Naive B cell (primary cell): ENCODE results near the gene CCDC60. TPM values are rescaled to one million over a fixed set of nuclear protein-coding genes. Genes with fewer than 3 reads are reported as not detected.

Experiments used
- ATAC-seq, 2 donors: fragments of 150-1000 bp; cut with Tn5 transposase; 2 replicates each; pipeline ENCODE4 v1.10.0; 2021; ENCODE audit warnings: low read depth in 2 of 2, mild to moderate bottlenecking in 2 of 2, moderate library complexity in 2 of 2
- DNase-seq: peaks from one replicate; pipeline ENCODE4 v3.0.0; 2022
- H3K27ac Mint-ChIP-seq, 6 donors: one replicate each; pipeline ENCODE4 v1.8.0; 2020 to 2022; ENCODE audit warnings: mild to moderate bottlenecking in 6 of 6, mixed read lengths in 6 of 6, moderate library complexity in 5 of 6, inconsistent platforms in 2 of 6
- H3K27me3 Mint-ChIP-seq, 3 donors: one replicate each; pipeline ENCODE4 v1.8.0; 2021 to 2022; ENCODE audit warnings: mixed read lengths in 3 of 3, mild to moderate bottlenecking in 1 of 3
- H3K36me3 Mint-ChIP-seq, 2 donors: one replicate each; pipeline ENCODE4 v1.8.0; 2020 to 2022; ENCODE audit warnings: mixed read lengths in 2 of 2, inconsistent platforms in 1 of 2, mild to moderate bottlenecking in 1 of 2
- H3K4me1 Mint-ChIP-seq, 3 donors: one replicate each; pipeline ENCODE4 v1.8.0; 2020 to 2022; ENCODE audit warnings: mixed read lengths in 3 of 3, inconsistent platforms in 1 of 3, mild to moderate bottlenecking in 1 of 3, moderate library complexity in 1 of 3
- H3K4me3 Mint-ChIP-seq, 8 donors: one replicate each; pipeline ENCODE4 v1.8.0; 2020 to 2022; ENCODE audit warnings: mild to moderate bottlenecking in 8 of 8, mixed read lengths in 8 of 8, moderate library complexity in 8 of 8, inconsistent platforms in 2 of 8
- H3K9me3 Mint-ChIP-seq, 7 donors: one replicate each; pipeline ENCODE4 v1.8.0; 2020 to 2022; ENCODE audit warnings: mixed read lengths in 7 of 7, mild to moderate bottlenecking in 5 of 7, inconsistent platforms in 2 of 7, moderate library complexity in 1 of 7
- polyA plus RNA-seq, 6 donors: library from polyadenylated mRNA; unstranded; fragments of 300-500 nt; fragmentation: Illumina TruSeq; gene quantifications; one replicate each; pipeline ENCODE4 v1.2.3, GENCODE V29; 2021; ENCODE audit warnings: low read depth in 6 of 6

CCDC60 gene
- polyA plus RNA-seq, 6 donors from 2014 or later = not detected

GRCh38 chr12:119312904-119313303 is 21.6 kb upstream of the CCDC60 start:
- Mint-ChIP-seq H3K9me3 (peaks cover 0 to 14% (median 6%) of the 10 kb centered on the region in 7 donors), H3K4me3 (no peak overlapping the region), H3K27ac (no peak overlapping the region), H3K4me1 (peaks cover 0 to 3% (median 0%) of the 10 kb centered on the region in 3 donors), H3K36me3 (no peaks in the 10 kb centered on the region), H3K27me3 (no peaks in the 10 kb centered on the region)
- ATAC-seq (no peak), DNase-seq (no peak)

GRCh38 chr12:119314290-119314689 is 20.2 kb upstream of the CCDC60 start:
- Mint-ChIP-seq H3K27me3 (peaks cover 0 to 6% (median 0%) of the 10 kb centered on the region in 3 donors), H3K4me1 (peaks cover 0 to 5% (median 0%) of the 10 kb centered on the region in 3 donors)
- no peak for ATAC-seq

GRCh38 chr12:119319638-119320037 is 14.9 kb upstream of the CCDC60 start:
- DNase-seq (no peak), ATAC-seq (no peak)
- peaks cover 5 to 11% (median 9%) of the 10 kb centered on the region in 3 donors for H3K27me3 Mint-ChIP-seq
- H3K4me3 Mint-ChIP-seq = no peak overlapping the region
- no peaks in the 10 kb centered on the region for H3K36me3 Mint-ChIP-seq
- peaks cover 0 to 5% (median 0%) of the 10 kb centered on the region in 3 donors for H3K4me1 Mint-ChIP-seq
- no peak overlapping the region for H3K27ac Mint-ChIP-seq
- peaks cover 0 to 9% (median 4%) of the 10 kb centered on the region in 7 donors for H3K9me3 Mint-ChIP-seq

More at GRCh38 chr12:119314290-119314689, 20.2 kb upstream of the CCDC60 start:
- H3K36me3 Mint-ChIP-seq = no peaks in the 10 kb centered on the region
- DNase-seq = no peak
- peaks cover 0 to 14% (median 6%) of the 10 kb centered on the region in 7 donors for H3K9me3 Mint-ChIP-seq
- no peak overlapping the region for H3K4me3 Mint-ChIP-seq
- H3K27ac Mint-ChIP-seq = no peak overlapping the region

DNA sequence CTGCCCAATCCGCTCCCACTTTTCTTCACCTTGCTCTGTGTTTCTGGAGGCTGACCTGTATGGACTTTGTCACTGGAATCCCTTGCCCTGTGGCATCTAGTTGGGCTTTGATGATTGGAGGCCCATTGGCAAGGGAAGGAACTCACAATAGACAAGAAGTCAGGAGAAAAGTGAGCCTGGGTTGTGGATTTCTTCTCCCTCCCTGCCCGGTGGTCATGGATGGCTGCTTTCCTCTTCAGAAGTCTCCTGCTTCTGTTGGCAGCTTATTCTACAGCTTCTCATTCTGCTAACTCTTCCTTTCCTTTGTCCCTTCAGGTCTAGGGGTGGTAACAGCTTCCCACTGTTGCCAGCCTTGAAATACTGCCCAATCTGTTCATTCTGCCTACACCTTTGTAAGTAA is 13.9 kb upstream of the CCDC60 start:
- DNase-seq (no peak), ATAC-seq (no peak)
- Mint-ChIP-seq H3K36me3 (no peaks in the 10 kb centered on the region), H3K4me3 (no peak overlapping the region), H3K27ac (no peak overlapping the region), H3K4me1 (peaks cover 0 to 5% (median 0%) of the 10 kb centered on the region in 3 donors), H3K27me3 (peaks cover 5 to 11% (median 10%) of the 10 kb centered on the region in 3 donors), H3K9me3 (peaks cover 0 to 7% (median 2%) of the 10 kb centered on the region in 7 donors)

- H3K4me1 Mint-ChIP-seq = peaks cover 0 to 5% (median 0%) of the 10 kb centered on the region in 3 donors
- H3K27ac Mint-ChIP-seq = no peak overlapping the region
- H3K27me3 Mint-ChIP-seq = peaks cover 5 to 11% (median 10%) of the 10 kb centered on the region in 3 donors
- no peak for DNase-seq
- peaks cover 0 to 7% (median 0%) of the 10 kb centered on the region in 7 donors for H3K9me3 Mint-ChIP-seq
- no peak for ATAC-seq
- no peaks in the 10 kb centered on the region for H3K36me3 Mint-ChIP-seq
- no peak overlapping the region for H3K4me3 Mint-ChIP-seq
These were observed 12.2 kb upstream of the CCDC60 start for GRCh38 chr12:119322301-119322723.

- peaks cover 0 to 2% (median 0%) of the 10 kb centered on the region in 3 donors for H3K4me1 Mint-ChIP-seq
- H3K36me3 Mint-ChIP-seq = no peaks in the 10 kb centered on the region
- DNase-seq = no peak
- H3K4me3 Mint-ChIP-seq = no peak overlapping the region
- H3K27ac Mint-ChIP-seq = no peak overlapping the region
- peaks cover 8 to 15% (median 11%) of the 10 kb centered on the region in 3 donors for H3K27me3 Mint-ChIP-seq
- no peak for ATAC-seq
- peaks cover 0 to 9% (median 5%) of the 10 kb centered on the region in 7 donors for H3K9me3 Mint-ChIP-seq
These were observed 8.7 kb upstream of the CCDC60 start for GRCh38 chr12:119325813-119326212.

DNA sequence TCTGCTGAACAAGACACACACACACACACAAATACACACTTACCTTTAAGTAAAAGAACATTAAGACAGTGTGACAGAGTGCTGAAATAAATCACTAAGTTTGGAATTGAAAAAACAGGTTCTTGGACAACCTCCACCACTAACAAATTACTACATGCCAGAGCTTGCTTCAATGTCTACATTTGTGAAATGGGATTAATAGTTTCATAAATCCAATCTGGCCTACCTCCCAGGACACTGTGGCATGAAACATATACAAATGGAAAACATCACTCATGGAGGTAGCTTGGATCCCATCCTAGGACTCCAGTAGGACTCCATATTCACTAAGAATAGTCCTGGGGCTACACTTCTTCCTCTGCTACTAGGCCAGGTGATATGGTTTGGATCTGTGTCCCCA is 8.2 kb upstream of the CCDC60 start:
- Mint-ChIP-seq H3K36me3 (no peaks in the 10 kb centered on the region), H3K4me1 (peaks cover 0 to 2% (median 0%) of the 10 kb centered on the region in 3 donors), H3K4me3 (no peak overlapping the region), H3K27me3 (peaks cover 8 to 15% (median 8%) of the 10 kb centered on the region in 3 donors), H3K9me3 (peaks cover 0 to 9% (median 5%) of the 10 kb centered on the region in 7 donors), H3K27ac (no peak overlapping the region)
- no peak for DNase-seq
- ATAC-seq = no peak

DNA sequence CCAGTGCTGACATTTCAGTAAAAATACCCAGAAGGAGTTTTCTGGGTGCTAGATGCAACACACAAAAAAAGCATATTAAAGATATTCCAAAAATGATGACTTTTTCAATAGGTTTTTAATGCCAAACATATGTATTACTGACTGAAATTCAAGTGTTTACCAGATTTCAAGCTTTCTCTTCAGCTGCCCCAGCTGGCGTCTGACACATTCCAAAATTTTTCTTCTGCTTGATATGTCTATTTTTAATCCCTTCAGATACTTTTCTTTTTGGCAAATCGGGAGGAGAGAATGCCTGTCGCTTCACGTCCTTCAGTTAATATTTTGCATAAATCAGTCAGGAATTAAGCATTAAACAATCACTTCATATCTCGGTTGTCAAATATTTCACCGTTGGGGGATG is 7.1 kb upstream of the CCDC60 start:
- peaks cover 0 to 8% (median 5%) of the 10 kb centered on the region in 7 donors for H3K9me3 Mint-ChIP-seq
- H3K4me1 Mint-ChIP-seq = peaks cover 0 to 2% (median 0%) of the 10 kb centered on the region in 3 donors
- ATAC-seq (no peak), DNase-seq (no peak)
- H3K27ac Mint-ChIP-seq = no peak overlapping the region
- no peak overlapping the region for H3K4me3 Mint-ChIP-seq
- H3K27me3 Mint-ChIP-seq = peaks cover 12% of the 10 kb centered on the region in 3 donors
- H3K36me3 Mint-ChIP-seq = no peaks in the 10 kb centered on the region

- ATAC-seq (no peak), DNase-seq (no peak)
- no peaks in the 10 kb centered on the region for H3K36me3 Mint-ChIP-seq
- no peak overlapping the region for H3K4me3 Mint-ChIP-seq
- peaks cover 0 to 2% (median 0%) of the 10 kb centered on the region in 3 donors for H3K4me1 Mint-ChIP-seq
- H3K27ac Mint-ChIP-seq = no peak overlapping the region
- H3K27me3 Mint-ChIP-seq = peaks cover 11 to 19% (median 18%) of the 10 kb centered on the region in 3 donors
- H3K9me3 Mint-ChIP-seq = peaks cover 0 to 7% (median 3%) of the 10 kb centered on the region in 7 donors
These were observed 6.4 kb upstream of the CCDC60 start for GRCh38 chr12:119328111-119328510.

GRCh38 chr12:119338593-119339363 is 4.2 kb downstream of the CCDC60 start:
- Mint-ChIP-seq H3K9me3 (peaks cover 0 to 5% (median 4%) of the 10 kb centered on the region in 7 donors), H3K36me3 (no peaks in the 10 kb centered on the region), H3K4me1 (no peaks in the 10 kb centered on the region), H3K27me3 (peaks cover 6 to 13% (median 11%) of the 10 kb centered on the region in 3 donors), H3K4me3 (no peak overlapping the region), H3K27ac (no peak overlapping the region)
- ATAC-seq (no peak), DNase-seq (no peak)

GRCh38 chr12:119340578-119340977 is 6.0 kb downstream of the CCDC60 start:
- Mint-ChIP-seq H3K9me3 (peaks cover 0 to 13% (median 1%) of the 10 kb centered on the region in 7 donors), H3K27ac (no peak overlapping the region), H3K4me3 (no peak overlapping the region), H3K4me1 (no peaks in the 10 kb centered on the region), H3K36me3 (no peaks in the 10 kb centered on the region), H3K27me3 (peaks cover 0 to 18% (median 13%) of the 10 kb centered on the region in 3 donors)
- ATAC-seq (no peak), DNase-seq (no peak)

- Mint-ChIP-seq H3K9me3 (peaks cover 0 to 13% (median 1%) of the 10 kb centered on the region in 7 donors), H3K4me1 (no peaks in the 10 kb centered on the region), H3K36me3 (no peaks in the 10 kb centered on the region), H3K4me3 (no peak overlapping the region), H3K27me3 (peaks cover 0 to 18% (median 13%) of the 10 kb centered on the region in 3 donors), H3K27ac (no peak overlapping the region)
- DNase-seq (no peak), ATAC-seq (no peak)
These were observed 6.5 kb downstream of the CCDC60 start for GRCh38 chr12:119341020-119341419.

DNA sequence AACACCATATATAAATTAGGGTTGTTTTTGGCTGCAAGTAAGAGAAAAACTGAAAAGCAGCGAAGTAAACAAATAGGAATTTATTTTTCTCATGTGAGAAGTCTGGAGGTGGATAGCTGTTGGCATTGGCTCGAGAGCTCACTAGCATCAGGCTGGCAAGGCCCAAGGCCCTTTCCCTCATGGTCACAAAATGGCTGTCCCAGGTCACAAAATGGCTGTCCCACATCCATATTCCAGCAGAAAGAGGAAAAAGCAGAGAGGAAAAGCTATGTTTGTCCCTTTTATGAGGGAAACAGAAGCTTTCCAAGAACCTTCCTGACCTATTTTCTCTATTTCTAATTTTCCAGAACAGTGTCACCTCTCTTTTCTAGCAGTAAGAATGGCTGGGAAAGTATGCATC is 7.5 kb downstream of the CCDC60 start:
- Mint-ChIP-seq H3K27me3 (peaks cover 0 to 17% (median 13%) of the 10 kb centered on the region in 3 donors), H3K36me3 (no peaks in the 10 kb centered on the region), H3K4me3 (no peak overlapping the region), H3K4me1 (no peaks in the 10 kb centered on the region), H3K9me3 (peaks cover 0 to 13% (median 0%) of the 10 kb centered on the region in 7 donors), H3K27ac (no peak overlapping the region)
- DNase-seq = no peak
- ATAC-seq = no peak

DNA sequence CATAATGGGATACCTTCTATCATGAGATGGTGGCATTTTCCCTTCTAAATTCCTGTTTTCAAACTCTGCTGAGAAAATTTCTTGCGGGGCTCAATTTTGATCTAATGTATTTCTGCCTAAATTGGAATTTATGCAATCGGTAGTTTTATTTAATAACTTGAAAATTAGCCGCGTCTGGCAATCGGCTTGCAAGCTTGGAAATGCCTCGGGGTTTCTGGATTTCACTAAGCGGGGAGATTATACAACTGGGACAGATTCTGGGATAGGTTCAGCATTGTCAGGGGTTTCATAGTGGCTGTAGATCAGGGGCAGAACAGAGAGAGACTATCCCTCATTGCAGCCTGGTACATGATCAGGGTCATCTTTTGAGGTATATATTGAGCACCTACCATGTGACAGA is 8.6 kb downstream of the CCDC60 start:
- H3K27me3 Mint-ChIP-seq = peaks cover 0 to 12% (median 7%) of the 10 kb centered on the region in 3 donors
- H3K36me3 Mint-ChIP-seq = no peaks in the 10 kb centered on the region
- DNase-seq (no peak), ATAC-seq (no peak)
- H3K9me3 Mint-ChIP-seq = peaks cover 0 to 8% (median 0%) of the 10 kb centered on the region in 7 donors
- no peaks in the 10 kb centered on the region for H3K4me1 Mint-ChIP-seq
- no peak overlapping the region for H3K27ac Mint-ChIP-seq
- H3K4me3 Mint-ChIP-seq = no peak overlapping the region
